SK-N-SH (cell line): Measurements from ENCODE around the gene HHIPL1.

Experiments
- USF2 ChIP-seq: fragments of 150-350 bp; IDR thresholded peaks from 2 replicates; pipeline ENCODE4 v1.6.1; 2017; ENCODE audit warnings: antibody characterized with exemption, low read length, low read depth, borderline replicate concordance
- YY1 ChIP-seq: IDR thresholded peaks from 2 replicates; pipeline ENCODE4 v1.4.0; 2012; ENCODE audit warnings: low read depth, mild to moderate bottlenecking

- TF ChIP-seq USF2 (no peak), YY1 (no peak)
Measured at GRCh38 chr14:99604766-99605298, 40.1 kb upstream of the HHIPL1 start.
